GM23338 (cell line): Measurements from ENCODE around the gene MYBL2. TPM values are rescaled to one million over a fixed set of nuclear protein-coding genes. Genes with fewer than 3 reads are reported as not detected.

Experiments used
- ATAC-seq: fragments of 200-7000 bp; cut with Tn5 transposase; 3 replicates; pipeline ENCODE4 v1.9.1; 2020
- DNase-seq: peaks from one replicate; pipeline ENCODE4 v3.0.0-alpha.2; 2015; ENCODE audit warnings: low spot score
- H2AFZ ChIP-seq: fragments of 200-600 bp; sonication (generic); 2 replicates; pipeline ENCODE4 v1.8.0; 2016; ENCODE audit warnings: antibody characterized with exemption, mild to moderate bottlenecking, moderate library complexity
- H3F3A ChIP-seq: fragments of 200-600 bp; sonication (generic); replicated peaks from 2 replicates; pipeline ENCODE4 v1.8.0; 2017; ENCODE audit warnings: antibody characterized with exemption, mixed run types, low read depth
- H3K27ac ChIP-seq: fragments of 200-600 bp; sonication (generic); 2 replicates; pipeline ENCODE4 v1.6.1; 2016; ENCODE audit warnings: low read depth
- H3K27me3 ChIP-seq: fragments of 200-600 bp; sonication (generic); 2 replicates; pipeline ENCODE4 v1.8.0; 2016; ENCODE audit warnings: mild to moderate bottlenecking, mixed run types, moderate library complexity; ENCODE audit not compliant: insufficient read depth
- H3K36me3 ChIP-seq: fragments of 200-600 bp; sonication (generic); 2 replicates; pipeline ENCODE4 v1.8.0; 2016; ENCODE audit warnings: mild to moderate bottlenecking; ENCODE audit not compliant: insufficient read depth
- H3K4me1 ChIP-seq: fragments of 200-600 bp; sonication (generic); 2 replicates; pipeline ENCODE4 v1.8.0; 2016; ENCODE audit warnings: mild to moderate bottlenecking, moderate library complexity; ENCODE audit not compliant: insufficient read depth
- H3K4me2 ChIP-seq: fragments of 200-600 bp; sonication (generic); 2 replicates; pipeline ENCODE4 v1.7.1; 2017; ENCODE audit warnings: mixed run types
- H3K4me3 ChIP-seq: fragments of 200-600 bp; sonication (generic); 2 replicates; pipeline ENCODE4 v1.6.1; 2016; ENCODE audit warnings: mixed run types
- H3K79me2 ChIP-seq: fragments of 200-600 bp; sonication (generic); replicated peaks from 2 replicates; pipeline ENCODE4 v1.8.0; 2017; ENCODE audit warnings: mild to moderate bottlenecking; ENCODE audit not compliant: insufficient read depth
- H3K9me2 ChIP-seq: fragments of 200-600 bp; sonication (generic); 2 replicates; pipeline ENCODE4 v1.8.0; 2017; ENCODE audit not compliant: insufficient read depth
- H4K20me1 ChIP-seq: fragments of 200-600 bp; sonication (generic); replicated peaks from 2 replicates; pipeline ENCODE4 v1.8.0; 2017; ENCODE audit warnings: mild to moderate bottlenecking; ENCODE audit not compliant: insufficient read depth
- H3K27ac Mint-ChIP-seq: 2 replicates; pipeline ENCODE4 v1.8.0; 2020; ENCODE audit warnings: inconsistent platforms, mild to moderate bottlenecking, moderate library complexity, mixed read lengths
- H3K27me3 Mint-ChIP-seq: 3 replicates; pipeline ENCODE4 v1.8.0; 2022; ENCODE audit warnings: low read depth, mild to moderate bottlenecking, moderate library complexity, mixed read lengths, inconsistent platforms; ENCODE audit not compliant: insufficient read depth, poor library complexity
- H3K36me3 Mint-ChIP-seq: 3 replicates; pipeline ENCODE4 v1.8.0; 2021; ENCODE audit warnings: low read depth, mild to moderate bottlenecking, inconsistent platforms, moderate library complexity, mixed read lengths
- H3K4me1 Mint-ChIP-seq: 3 replicates; pipeline ENCODE4 v1.8.0; 2020; ENCODE audit warnings: mild to moderate bottlenecking, inconsistent platforms, mixed read lengths
- H3K4me3 Mint-ChIP-seq: 3 replicates; pipeline ENCODE4 v1.8.0; 2021; ENCODE audit warnings: moderate library complexity, mild to moderate bottlenecking, inconsistent platforms, mixed read lengths
- H3K9me3 Mint-ChIP-seq: 3 replicates; pipeline ENCODE4 v1.8.0; 2020; ENCODE audit warnings: moderate library complexity, mild to moderate bottlenecking, inconsistent platforms, mixed read lengths
- CTCF ChIP-seq, 2 experiments: fragments of 200-600 bp in 1 of 2; sonication (generic) in 1 of 2; conservative IDR thresholded peaks; 2 replicates each; pipeline versions ENCODE4 v1.5.1 to v1.6.1; 2016 to 2017; ENCODE audit warnings: antibody characterized with exemption in 2 of 2, low read depth in 2 of 2, mild to moderate bottlenecking in 2 of 2, moderate library complexity in 1 of 2
- JUNB ChIP-seq: IDR thresholded peaks from one replicate; pipeline ENCODE4 v1.6.1; 2016; ENCODE audit warnings: antibody characterized with exemption; ENCODE audit not compliant: unreplicated experiment
- POLR2AphosphoS5 ChIP-seq: IDR thresholded peaks from 2 replicates; pipeline ENCODE4 v1.6.1; 2016; ENCODE audit warnings: antibody characterized with exemption, low read depth
- REST ChIP-seq: IDR thresholded peaks from one replicate; pipeline ENCODE4 v1.6.1; 2018; ENCODE audit warnings: antibody characterized with exemption; ENCODE audit not compliant: unreplicated experiment
- STAT1 ChIP-seq: IDR thresholded peaks from one replicate; pipeline ENCODE4 v1.6.1; 2016; ENCODE audit warnings: antibody characterized with exemption; ENCODE audit not compliant: unreplicated experiment
- ZNF114 ChIP-seq: fragments of 250-450 bp; sonication (Bioruptor Pico); IDR thresholded peaks from 2 replicates; pipeline ENCODE4 v1.5.0; 2020; ENCODE audit warnings: mild to moderate bottlenecking, moderate library complexity
- ZNF331 ChIP-seq: fragments of 250-450 bp; sonication (Bioruptor Pico); IDR thresholded peaks from 2 replicates; pipeline ENCODE4 v1.5.0; 2020; ENCODE audit warnings: low read depth, mild to moderate bottlenecking, moderate library complexity
- polyA plus RNA-seq: library from polyadenylated mRNA; unstranded; fragments of >200 nt; fragmentation: Nextera tagmentation; extraction: Ambion mirVana; gene quantifications from 2 replicates; pipeline ENCODE4 v1.2.1, GENCODE V29; 2016
- total RNA-seq: library from RNA; depleted of rRNA; stranded (reverse); fragments of >200 nt; shearing (Covaris generic); gene quantifications from 2 replicates; pipeline ENCODE4 v1.2.3, GENCODE V29; 2014
- TF ChIP-seq, protein P1 (sequence below): IDR thresholded peaks from 2 replicates; pipeline ENCODE4 v1.6.1; 2016; ENCODE audit warnings: antibody characterized with exemption

The MYBL2 gene
- total and polyA plus RNA-seq, 2 experiments from 2014 or later: 72.3 to 131 TPM

- TF ChIP-seq STAT1: no peak
- TF ChIP-seq ZNF331: no peak
- no peak for TF ChIP-seq JUNB
- no peak for TF ChIP-seq POLR2AphosphoS5
- TF ChIP-seq, protein P1, sequence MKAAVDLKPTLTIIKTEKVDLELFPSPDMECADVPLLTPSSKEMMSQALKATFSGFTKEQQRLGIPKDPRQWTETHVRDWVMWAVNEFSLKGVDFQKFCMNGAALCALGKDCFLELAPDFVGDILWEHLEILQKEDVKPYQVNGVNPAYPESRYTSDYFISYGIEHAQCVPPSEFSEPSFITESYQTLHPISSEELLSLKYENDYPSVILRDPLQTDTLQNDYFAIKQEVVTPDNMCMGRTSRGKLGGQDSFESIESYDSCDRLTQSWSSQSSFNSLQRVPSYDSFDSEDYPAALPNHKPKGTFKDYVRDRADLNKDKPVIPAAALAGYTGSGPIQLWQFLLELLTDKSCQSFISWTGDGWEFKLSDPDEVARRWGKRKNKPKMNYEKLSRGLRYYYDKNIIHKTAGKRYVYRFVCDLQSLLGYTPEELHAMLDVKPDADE: no peak
- TF ChIP-seq REST: no peak
These were observed 49.2 kb downstream of the MYBL2 start (continued) for GRCh38 chr20:43716123-43716522.

- Histone ChIP-seq H3K36me3 (0 out of 2 replicates have a peak, but pooled peaks cover 8% of the 10 kb centered on the region), H3K9me2 (no peaks in the 10 kb centered on the region), H3K79me2 (no peaks in the 10 kb centered on the region), H3K27ac (no peak overlapping the region), H4K20me1 (no peaks in the 10 kb centered on the region; the same call in none of the 2 replicates), H3K27me3 (no peaks in the 10 kb centered on the region), H3K4me3 (no peak overlapping the region), H3K4me2 (no peak overlapping the region), H3K4me1 (no peaks in the 10 kb centered on the region; the same call in 1 of the 2 replicates), H2AFZ (no peak overlapping the region), H3F3A (no peaks in the 10 kb centered on the region)
- no peak for DNase-seq
- Mint-ChIP-seq H3K4me3 (no peak overlapping the region), H3K9me3 (no peaks in the 10 kb centered on the region; the same call in 2 of the 3 replicates), H3K4me1 (peaks cover 7% of the 10 kb centered on the region; the same call in 1 of the 3 replicates), H3K27ac (no peak overlapping the region), H3K36me3 (peaks cover 44% of the 10 kb centered on the region), H3K27me3 (peaks cover 6% of the 10 kb centered on the region)
- TF ChIP-seq JUNB (no peak), CTCF (conservative IDR thresholded peaks at IDR 0.05; ENCODE audit: low read depth in 2 of 2) (no peak), ZNF114 (no peak)
- TF ChIP-seq, protein P1: no peak
- ATAC-seq: no peak
These were observed 50.1 kb downstream of the MYBL2 start for GRCh38 chr20:43716757-43717615.
